ENCODE data around the gene ACTG2.

DNA sequence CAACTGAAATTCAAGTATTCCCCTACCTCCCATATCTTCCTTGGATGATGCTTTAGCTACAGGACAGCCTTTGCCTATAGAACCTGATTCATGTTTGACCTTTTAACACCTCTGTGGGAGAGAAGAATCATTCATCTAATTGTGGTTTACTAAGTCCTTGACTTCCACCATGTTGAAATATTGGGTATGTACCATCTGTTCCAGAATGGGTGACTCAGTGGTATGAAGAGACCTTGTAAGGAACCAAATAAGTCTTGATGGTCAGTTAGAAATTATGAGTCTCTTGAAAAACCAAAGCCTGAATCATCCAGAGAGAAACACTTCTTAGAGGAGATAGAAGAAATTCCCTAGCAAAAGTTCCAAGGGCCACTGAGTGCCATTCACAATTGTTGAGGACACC is 36.6 kb upstream of the ACTG2 start:
- TF ChIP-seq, protein P1, sequence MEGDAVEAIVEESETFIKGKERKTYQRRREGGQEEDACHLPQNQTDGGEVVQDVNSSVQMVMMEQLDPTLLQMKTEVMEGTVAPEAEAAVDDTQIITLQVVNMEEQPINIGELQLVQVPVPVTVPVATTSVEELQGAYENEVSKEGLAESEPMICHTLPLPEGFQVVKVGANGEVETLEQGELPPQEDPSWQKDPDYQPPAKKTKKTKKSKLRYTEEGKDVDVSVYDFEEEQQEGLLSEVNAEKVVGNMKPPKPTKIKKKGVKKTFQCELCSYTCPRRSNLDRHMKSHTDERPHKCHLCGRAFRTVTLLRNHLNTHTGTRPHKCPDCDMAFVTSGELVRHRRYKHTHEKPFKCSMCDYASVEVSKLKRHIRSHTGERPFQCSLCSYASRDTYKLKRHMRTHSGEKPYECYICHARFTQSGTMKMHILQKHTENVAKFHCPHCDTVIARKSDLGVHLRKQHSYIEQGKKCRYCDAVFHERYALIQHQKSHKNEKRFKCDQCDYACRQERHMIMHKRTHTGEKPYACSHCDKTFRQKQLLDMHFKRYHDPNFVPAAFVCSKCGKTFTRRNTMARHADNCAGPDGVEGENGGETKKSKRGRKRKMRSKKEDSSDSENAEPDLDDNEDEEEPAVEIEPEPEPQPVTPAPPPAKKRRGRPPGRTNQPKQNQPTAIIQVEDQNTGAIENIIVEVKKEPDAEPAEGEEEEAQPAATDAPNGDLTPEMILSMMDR (IDR thresholded peaks at IDR 0.05; ENCODE audit: poor library complexity), result no peak
- no peak for TF ChIP-seq EZH2 (IDR thresholded peaks at IDR 0.05; ENCODE audit: borderline replicate concordance)

Measured in hepatocyte (in vitro differentiated cells).